ENCODE results near the gene RFX7.

- TF ChIP-seq CTCF (IDR thresholded peaks at IDR 0.05) (no peak), POLR2A (IDR thresholded peaks at IDR 0.05) (no peak)
These were observed 82.7 kb downstream of the RFX7 start for GRCh38 chr15:56160966-56161365.
